ENCODE results near the gene KRT36. TPM values are rescaled to one million over a fixed set of nuclear protein-coding genes. Genes with fewer than 3 reads are reported as not detected.

KRT36 gene
- total and polyA plus RNA-seq, 2 of the 8 experiments (the other 6 are each of a cell fraction or from before 2014, with no cell fraction given), result not detected

GRCh38 chr17:41527063-41528023, 37.6 kb upstream of the KRT36 start (continued):
- TF ChIP-seq EZH2 (IDR thresholded peaks at IDR 0.05; ENCODE audit: low read depth, low read length, severe bottlenecking), result no peak
- TF ChIP-seq CHD2 (IDR thresholded peaks at IDR 0.05; ENCODE audit: low read length), result no peak
- TF ChIP-seq CEBPB (IDR thresholded peaks at IDR 0.05; ENCODE audit: low read depth, low read length), result no peak
- TF ChIP-seq MAX (IDR thresholded peaks at IDR 0.05), result 0 out of 2 replicates have a peak, but pooled peaks have one; percentile 14
- no peak for TF ChIP-seq SIX5 (IDR thresholded peaks at IDR 0.05; ENCODE audit: low read depth, low read length)
- TF ChIP-seq SP1 (IDR thresholded peaks at IDR 0.05; ENCODE audit: low read depth, low read length), result no peak
- no peak for TF ChIP-seq EP300 (IDR thresholded peaks at IDR 0.05; ENCODE audit: borderline replicate concordance in 1 of 2, low read depth in 2 of 2, low read length in 2 of 2)
- TF ChIP-seq SRF (IDR thresholded peaks at IDR 0.05; ENCODE audit: low read depth, low read length), result no peak
- TF ChIP-seq RFX5 (IDR thresholded peaks at IDR 0.05; ENCODE audit: borderline replicate concordance, low read depth, low read length), result no peak
- no peak for TF ChIP-seq NANOG (IDR thresholded peaks at IDR 0.05; ENCODE audit: insufficient read depth, low read depth, low read length, poor library complexity, severe bottlenecking)
- TF ChIP-seq RBBP5 (IDR thresholded peaks at IDR 0.05; ENCODE audit: borderline replicate concordance, low read depth, low read length), result no peak
- TF ChIP-seq RAD21 (IDR thresholded peaks at IDR 0.05 in 1 of 2, conservative IDR thresholded peaks at IDR 0.05 in 1 of 2; ENCODE audit: low read depth in 2 of 2, low read length in 2 of 2), result peak in 1 of 2 experiments; percentile 9; a peak in 2 of 4 replicates
- TF ChIP-seq ZNF274 (IDR thresholded peaks at IDR 0.05; ENCODE audit: borderline replicate concordance, extremely low read depth, low read length), result no peak
- TF ChIP-seq JUND (IDR thresholded peaks at IDR 0.05; ENCODE audit: low read length), result no peak
- TF ChIP-seq, protein P1, sequence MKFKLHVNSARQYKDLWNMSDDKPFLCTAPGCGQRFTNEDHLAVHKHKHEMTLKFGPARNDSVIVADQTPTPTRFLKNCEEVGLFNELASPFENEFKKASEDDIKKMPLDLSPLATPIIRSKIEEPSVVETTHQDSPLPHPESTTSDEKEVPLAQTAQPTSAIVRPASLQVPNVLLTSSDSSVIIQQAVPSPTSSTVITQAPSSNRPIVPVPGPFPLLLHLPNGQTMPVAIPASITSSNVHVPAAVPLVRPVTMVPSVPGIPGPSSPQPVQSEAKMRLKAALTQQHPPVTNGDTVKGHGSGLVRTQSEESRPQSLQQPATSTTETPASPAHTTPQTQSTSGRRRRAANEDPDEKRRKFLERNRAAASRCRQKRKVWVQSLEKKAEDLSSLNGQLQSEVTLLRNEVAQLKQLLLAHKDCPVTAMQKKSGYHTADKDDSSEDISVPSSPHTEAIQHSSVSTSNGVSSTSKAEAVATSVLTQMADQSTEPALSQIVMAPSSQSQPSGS (IDR thresholded peaks at IDR 0.05; ENCODE audit: low read length), result no peak
- no peak for TF ChIP-seq PHF8 (conservative IDR thresholded peaks at IDR 0.05; ENCODE audit: low read depth, low read length)
- TF ChIP-seq SIRT6 (IDR thresholded peaks at IDR 0.05; ENCODE audit: low read length), result no peak
- TF ChIP-seq KDM5A (IDR thresholded peaks at IDR 0.05; ENCODE audit: low read length), result no peak
- TF ChIP-seq BCL11A (IDR thresholded peaks at IDR 0.05; ENCODE audit: low read depth in 2 of 2, low read length in 2 of 2), result no peak
- no peak for TF ChIP-seq SUZ12 (IDR thresholded peaks at IDR 0.05; ENCODE audit: low read length)
- peak; percentile 23 for TF ChIP-seq TAF7 (optimal IDR thresholded peaks at IDR 0.05; ENCODE audit: borderline replicate concordance, low read depth, low read length)
